GM21825 (cell line): Measurements from ENCODE around the gene SEMG1.

Source experiments
- ATAC-seq: cut with Tn5 transposase; IDR thresholded peaks from one replicate; pipeline ENCODE4 v1.9.1; 2021; ENCODE audit warnings: mild to moderate bottlenecking, moderate library complexity; ENCODE audit not compliant: unreplicated experiment

SEMG1 gene, protein sequence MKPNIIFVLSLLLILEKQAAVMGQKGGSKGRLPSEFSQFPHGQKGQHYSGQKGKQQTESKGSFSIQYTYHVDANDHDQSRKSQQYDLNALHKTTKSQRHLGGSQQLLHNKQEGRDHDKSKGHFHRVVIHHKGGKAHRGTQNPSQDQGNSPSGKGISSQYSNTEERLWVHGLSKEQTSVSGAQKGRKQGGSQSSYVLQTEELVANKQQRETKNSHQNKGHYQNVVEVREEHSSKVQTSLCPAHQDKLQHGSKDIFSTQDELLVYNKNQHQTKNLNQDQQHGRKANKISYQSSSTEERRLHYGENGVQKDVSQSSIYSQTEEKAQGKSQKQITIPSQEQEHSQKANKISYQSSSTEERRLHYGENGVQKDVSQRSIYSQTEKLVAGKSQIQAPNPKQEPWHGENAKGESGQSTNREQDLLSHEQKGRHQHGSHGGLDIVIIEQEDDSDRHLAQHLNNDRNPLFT

DNA sequence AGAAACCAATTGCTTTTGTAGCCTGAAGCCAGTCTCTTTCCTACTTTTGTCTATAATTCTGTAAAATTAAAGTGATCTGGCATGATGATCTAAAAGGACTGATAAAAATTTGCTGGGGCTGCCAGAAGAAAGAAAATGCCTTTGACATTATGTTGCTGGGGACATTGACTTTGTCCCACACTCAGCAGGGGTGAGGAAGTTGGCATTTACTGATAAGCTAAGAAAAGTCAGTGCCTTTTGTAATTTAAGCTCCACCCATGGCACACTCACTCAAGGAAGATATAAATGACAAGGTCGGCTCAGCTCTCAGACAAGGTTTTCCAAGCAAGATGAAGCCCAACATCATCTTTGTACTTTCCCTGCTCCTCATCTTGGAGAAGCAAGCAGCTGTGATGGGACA, at the start of gene SEMG1:
Gene SEMG1, plus strand, starts transcription at position 309 of the 400 bp plus-strand sequence. Its CDS starts 21 bp downstream, at position 330.
- no peak for ATAC-seq

DNA sequence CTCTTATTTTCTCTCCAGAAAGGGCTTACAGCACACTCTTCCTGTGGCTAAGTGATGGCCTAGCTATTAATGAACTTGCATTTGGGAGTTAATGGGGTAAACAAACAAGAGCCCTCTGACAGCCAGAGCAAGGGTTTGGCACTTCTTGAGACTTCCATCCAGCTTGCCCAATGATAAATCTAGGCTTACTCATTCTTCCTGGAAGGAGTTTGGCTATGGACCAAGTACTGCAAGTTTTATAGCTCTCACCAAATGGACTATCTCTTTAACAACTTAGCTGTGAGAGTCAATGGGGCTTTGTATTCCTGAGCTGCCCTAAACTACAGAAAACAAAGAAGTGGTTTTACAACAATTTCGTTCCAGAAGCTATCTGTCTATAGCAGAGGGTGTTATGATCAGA, 48.9 kb upstream of the SEMG1 start:
- no peak for ATAC-seq

DNA sequence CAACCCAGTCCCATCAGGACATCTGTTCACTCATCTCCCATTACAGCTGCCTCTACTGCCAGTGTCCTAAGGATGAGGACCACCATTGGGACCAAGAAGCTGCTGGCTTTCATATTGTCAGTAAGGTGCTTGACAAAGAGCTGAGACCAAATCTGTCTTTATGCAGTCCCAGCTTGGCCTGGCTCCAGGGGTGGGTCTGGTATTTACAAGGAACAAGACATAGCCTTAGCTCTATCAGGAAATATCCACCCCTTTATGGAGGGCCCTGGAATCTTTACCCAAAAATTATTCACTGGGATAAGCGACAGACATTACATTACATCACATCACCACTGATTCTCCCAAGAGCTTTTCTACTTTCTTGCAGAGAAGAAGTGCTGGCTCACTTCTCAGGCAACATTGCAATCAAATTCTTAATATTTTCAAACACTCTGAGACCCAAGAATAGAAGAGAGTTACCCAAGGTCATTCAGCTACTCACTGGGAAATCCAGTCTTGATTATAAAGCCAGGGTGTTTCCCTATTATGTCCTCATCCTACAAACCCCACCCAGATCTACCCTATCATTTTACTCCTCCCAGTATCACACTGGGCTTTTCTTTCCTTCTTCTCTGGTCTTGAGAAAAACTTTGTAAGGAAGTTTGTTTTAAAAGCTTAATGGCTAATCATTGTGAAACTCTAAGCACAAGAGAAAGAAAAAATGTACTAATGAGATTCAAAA, 43.6 kb upstream of the SEMG1 start:
- ATAC-seq, result no peak

DNA sequence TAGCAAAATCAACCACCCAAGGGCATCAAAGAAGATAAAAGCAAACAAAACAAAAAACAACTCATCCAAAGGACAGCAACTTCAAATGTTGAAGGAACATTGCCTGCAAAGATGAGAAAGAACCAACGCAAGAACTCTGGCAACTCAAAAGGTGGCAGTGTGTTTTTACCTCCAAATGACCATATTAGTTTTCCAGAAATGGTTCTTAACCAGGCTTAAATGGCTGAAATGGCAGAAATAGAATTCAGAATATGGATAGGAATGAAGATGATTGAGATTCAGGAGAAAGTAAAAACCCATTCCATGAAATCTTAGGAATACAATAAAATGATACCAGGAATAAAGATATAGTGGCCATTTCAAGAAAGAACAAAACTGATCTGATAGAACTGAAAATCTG, 41.9 kb upstream of the SEMG1 start:
- no peak for ATAC-seq

DNA sequence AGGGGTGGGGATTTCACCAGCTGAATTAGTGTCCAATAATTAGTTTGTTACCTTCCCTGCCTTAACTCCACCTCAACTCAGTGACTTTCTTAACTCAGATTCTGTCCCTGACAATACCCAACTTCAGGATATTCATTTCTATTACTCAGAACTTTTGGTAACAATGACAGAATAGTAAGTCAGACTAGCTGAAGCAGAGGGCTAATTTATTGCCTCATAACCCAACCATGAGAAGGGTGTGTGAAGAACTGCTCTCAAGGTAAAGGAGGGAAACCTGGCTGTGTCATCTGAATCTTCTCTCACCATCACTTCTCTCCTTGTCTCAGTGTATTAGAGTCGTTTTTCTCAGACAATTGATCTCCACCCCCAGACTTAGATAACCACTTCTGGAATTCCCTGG, 33.3 kb upstream of the SEMG1 start:
- no peak for ATAC-seq

DNA sequence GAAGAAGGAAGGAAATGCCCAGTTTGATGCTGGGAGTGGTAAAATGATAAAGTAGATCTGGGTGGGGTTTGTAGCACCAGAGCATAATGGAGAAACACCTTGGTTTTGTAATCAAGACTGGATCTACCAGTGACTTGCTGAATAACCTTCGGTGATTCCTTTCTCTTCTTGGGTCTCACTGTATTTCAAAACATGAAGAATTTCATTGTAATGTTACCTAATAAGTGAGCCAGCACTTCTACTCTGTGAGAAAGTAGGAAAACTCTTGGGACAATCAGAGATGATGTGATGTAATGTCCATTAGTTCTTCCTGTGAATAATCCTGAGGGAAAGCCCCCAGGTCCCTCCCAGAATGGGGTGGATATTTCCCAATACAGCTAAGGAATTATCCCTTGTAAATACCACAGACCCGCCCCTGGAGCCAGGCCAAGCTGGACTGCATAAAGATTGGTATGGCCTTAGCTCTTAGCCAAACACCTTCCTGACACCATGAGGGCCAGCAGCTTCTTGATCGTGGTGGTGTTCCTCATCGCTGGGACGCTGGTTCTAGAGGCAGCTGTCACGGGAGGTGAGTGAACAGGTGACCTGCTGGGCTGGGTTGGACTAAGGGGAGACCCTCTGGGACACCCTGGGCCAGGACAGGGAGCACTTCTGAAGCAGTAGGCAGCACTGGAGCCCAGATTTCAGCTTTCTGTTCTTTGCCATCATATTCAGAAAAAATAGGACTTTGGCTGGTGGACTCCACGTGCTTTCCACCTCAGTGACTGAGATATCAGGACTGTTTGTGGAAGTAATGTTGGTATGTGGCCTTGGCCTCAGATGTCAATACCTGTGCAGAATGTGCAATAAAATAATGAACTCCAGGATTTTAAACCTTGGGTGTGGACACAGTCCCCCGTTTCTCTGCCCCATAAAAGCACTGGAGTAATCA, 32.1 kb upstream of the SEMG1 start, which contains the start of gene PI3:
Gene PI3, plus strand, starts transcription at position 469 of the 931 bp plus-strand sequence. Its CDS starts 21 bp downstream, at position 490.
- no peak for ATAC-seq

DNA sequence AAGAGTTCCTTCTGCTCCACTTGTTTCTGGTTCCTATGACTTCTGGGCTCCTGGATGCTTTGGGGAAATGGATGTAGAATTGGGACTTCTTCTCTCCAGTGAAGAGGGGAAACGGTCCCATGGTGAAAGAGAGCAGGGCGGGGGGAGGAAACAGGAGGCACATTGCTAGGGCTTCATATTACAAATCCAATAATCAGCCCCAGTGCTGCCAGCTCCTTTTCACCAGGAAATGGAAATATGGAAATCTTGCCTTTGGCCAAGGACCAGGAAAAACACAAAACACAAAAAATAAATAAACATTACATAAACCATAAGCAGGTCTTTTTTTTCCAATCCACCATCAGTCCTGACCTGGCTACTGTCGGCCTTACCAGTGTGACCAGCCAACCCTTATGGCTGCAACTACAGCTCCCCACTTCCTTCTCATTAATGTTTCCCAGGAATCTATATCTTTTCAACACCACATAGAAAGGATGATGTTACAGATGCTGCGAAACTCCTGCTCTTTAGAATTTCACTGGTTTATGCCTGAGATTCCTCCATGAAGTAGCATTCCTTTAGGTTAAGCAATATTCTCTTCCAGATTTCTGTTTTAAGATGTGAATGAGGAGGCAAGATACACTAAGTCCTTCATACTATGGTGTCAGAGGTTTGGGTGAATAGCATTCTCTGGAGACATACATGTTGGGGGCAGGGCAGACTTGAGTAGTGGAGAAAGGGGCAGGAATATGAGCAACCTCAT, 30.1 kb upstream of the SEMG1 start:
- no peak for ATAC-seq

DNA sequence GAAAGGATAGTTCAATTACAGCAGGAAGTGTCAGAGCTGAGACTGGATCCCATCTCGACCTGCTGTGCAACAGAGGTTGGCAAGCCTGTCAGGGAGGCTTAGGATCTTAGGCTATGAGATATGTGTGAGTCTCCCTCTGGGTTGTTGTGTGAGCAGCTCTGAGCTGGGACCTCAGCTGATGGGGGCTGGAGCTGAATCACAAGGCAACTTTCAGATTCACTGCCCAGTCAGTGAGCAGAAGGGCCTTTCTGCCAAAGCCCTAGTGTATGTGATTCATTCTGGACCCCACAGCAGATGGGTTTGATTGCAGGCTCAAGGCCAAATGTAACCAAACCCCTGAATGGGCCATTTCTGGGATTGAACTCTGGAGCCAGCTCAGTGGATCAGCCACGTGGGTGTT, 27.7 kb upstream of the SEMG1 start:
- no peak for ATAC-seq

DNA sequence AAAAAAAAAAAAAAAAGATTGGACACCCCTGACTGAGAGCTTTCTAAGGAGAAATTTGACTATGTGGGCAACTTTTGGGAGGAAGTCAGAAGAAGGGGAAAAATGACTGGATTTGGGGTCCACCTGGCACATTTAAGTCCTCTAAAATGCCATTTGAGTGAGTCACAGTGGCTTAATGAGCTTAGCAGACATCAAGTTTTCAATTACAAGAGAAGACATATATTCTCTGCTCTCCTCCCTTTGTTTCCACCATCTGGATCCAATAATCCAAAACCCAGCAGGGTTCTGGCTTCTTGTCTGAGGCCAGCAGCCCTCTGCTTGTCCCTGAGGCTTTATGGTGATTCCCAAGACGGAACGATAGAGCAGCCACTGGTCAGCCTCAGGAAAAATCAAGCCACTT, 25.2 kb upstream of the SEMG1 start:
- no peak for ATAC-seq

DNA sequence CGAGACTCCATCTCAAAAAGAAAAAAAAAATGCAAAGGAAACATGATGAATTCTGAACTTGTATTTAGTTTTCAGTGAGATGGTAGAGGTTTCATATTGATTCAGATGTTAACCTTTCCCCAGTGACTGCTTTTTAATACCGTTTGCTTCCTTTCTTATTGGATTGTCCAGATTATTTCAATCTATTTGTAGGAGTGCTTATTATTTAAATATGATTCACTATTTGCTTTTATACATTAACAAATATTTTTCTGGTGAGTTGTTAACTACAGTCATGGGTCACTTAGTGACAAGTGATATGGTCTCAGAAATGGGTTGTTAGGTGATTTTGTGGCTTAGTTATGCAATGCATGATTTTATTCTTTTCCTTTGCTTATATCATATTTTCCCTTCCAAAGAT, 23.7 kb upstream of the SEMG1 start:
- ATAC-seq, result no peak

DNA sequence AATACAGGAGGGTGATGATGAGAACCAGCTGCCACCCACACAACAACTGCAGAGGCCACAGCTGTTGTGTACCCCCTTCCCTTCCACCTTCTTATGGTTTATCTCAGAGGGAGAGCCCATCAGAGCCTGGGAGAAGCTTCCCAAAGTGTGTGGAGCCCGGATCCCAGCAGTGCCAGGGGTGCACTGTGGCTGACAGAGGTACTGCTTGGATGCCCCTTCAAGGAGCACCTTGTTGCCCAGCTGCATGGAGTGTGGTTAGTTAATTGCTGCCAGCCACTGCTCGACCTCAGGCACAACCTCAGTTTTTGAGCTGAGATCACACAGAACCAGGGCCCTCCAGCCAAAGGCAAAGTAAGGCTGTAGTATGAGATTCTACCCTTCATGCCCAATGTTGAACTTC, 19.1 kb upstream of the SEMG1 start:
- ATAC-seq, result no peak

DNA sequence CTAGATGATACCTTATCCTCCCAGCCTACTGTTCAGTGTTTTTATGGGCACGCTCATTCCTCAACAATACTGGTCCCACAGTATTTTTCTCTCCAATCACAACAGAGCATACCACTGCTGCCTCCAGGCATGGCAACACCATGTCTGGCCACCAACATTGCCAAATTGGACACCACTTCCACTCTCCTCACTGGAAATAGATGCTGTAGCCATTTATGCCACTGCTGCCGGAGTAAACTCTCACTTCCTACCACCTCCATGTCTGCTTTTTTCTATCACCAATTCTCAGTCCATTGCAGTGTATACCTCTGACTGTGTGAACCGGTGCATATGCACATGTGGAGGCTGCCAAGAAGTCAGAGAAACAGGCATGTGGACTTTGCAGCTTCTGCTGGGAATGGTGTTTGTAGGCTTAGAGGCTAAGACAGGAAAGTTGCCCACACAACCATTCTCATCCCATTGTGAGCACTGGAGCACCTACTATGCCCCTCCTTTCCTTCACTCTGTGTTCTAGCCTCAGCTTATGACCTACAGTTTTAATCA, 17.7 kb upstream of the SEMG1 start:
- no peak for ATAC-seq

DNA sequence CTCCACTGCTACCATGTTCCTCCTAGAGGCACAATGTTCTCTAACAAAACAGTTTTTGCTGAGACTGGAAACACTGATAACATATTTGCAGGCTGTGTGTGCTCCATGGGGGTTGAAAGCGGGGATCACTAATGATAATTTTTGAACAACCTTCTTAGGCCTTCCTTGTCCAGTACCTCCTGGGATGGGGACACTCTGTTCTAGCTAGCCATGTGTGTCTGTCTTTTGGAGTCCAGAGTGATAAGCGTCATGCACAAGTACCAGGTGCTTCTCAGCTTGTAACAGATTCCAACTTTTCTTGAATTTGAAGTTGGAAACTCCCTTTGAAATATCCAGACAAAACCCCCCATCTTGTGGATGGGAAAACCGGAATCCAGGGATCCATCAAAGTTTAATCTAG, 17.0 kb upstream of the SEMG1 start:
- no peak for ATAC-seq

DNA sequence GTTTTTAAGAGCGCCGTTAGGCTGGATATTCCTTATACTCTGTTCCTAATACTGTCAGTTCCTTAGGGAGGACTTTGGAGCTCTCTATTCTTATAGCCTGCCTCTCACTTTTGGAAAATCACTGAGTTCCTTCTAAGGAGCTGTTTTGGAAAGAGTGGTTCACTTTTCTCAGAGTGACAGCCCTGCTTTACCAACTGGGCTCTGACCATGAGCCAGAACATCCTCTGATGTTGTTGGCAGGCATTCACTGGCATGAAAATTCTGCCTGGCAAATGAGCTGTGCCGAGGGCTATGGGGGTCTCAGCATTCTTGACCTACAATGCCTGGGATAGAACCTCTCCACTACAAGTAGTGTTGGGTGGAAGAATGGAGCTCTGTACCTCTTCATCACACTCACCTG, 14.9 kb upstream of the SEMG1 start:
- no peak for ATAC-seq

DNA sequence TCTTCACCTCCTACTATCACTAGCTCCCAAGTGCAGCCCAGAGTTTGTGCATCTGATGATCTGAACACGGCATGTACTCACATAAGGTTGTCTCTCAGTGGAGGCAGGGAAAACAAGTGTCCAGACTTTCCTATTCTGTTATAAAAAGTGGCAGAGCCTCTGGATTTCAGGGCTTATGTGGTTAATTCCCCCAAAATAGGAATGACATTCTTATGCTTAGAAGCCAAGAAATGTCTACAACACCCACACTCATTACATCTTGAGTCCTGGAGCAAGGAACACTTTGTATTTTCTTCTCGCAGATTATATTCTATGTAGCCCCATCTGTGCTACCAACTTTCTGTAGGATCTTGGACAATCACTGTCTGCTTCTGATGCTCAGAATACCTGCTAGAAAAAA, 13.5 kb upstream of the SEMG1 start:
- no peak for ATAC-seq

DNA sequence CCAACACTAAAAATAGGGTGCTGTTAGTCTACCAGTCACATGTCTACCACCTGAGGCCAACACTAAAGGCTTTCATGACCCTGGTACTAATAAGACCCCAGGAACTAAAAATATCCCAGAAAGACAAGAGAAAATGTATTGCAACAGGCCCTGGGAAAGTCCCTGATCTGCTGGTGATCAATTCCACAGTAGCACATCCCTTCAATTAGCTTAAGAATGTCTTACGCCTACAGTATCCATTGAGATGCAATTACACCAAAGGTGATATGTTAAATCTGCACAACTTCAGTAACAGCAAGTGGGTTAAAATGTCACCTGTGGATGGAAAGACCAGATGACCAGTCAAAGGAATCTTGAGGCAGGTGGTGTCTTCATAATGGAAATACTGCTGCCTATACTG, 3.1 kb downstream of the SEMG1 start:
- no peak for ATAC-seq

DNA sequence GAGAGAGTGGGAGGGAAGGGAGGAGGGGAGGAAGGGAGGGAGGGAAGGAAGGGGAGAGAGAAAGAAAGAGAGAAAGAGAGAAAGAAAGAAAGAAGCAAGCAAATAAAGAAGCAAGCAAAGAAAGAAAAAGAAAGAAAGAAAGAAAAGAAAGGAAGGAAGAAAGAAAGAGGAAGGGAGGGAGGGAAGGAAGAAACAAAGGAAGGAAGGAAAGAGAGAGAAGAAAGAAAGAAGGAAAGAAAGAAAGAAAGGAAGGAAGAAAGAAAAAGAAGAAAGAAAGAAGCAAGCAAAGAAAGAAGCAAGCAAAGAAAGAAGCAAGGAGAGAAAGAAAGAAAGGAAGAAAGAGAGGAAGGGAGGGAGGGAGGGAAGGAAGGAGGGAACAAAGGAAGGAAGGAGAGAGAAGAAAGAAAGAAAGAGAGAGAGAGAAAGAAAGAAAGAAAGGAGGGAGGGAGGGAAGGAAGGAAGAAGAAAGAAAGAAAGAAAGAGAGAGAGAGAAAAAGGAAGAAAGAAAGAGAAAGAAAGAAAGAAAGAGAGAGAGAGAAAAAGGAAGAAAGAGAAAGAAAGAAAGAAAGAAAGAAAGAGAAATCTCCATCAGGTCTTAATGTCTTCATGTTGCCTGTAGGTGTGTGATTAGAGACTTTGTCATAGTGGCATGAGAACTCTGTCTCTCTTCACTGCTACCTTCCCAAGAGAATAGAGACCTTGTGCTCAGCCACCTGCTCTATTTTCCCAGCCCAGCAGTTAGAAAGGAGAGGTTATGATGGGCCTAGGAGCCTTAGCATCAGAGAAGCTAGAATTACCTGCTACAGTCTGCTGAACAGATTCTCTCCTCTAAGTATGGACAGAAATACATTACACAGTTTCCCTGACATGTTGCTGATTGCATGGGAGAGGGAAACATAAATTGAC, 5.0 kb downstream of the SEMG1 start:
- no peak for ATAC-seq

DNA sequence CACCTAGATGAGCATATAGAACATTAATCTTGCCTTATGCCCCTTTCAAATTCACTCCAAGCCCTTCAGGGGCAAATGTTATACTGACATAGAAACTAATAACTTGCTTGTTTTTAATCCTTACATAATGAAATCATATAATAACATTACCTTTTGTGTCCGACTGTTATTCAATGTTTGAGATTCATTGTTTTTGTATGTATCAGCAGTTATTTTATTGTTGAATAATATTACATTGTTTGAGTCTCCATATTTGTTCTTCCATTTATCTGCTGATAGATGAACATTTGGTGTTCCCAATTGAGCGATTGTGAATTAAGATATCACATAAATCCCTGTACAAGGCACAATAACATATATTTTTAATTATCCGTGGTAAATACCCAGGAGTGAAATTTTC, 6.0 kb downstream of the SEMG1 start:
- ATAC-seq, result no peak

DNA sequence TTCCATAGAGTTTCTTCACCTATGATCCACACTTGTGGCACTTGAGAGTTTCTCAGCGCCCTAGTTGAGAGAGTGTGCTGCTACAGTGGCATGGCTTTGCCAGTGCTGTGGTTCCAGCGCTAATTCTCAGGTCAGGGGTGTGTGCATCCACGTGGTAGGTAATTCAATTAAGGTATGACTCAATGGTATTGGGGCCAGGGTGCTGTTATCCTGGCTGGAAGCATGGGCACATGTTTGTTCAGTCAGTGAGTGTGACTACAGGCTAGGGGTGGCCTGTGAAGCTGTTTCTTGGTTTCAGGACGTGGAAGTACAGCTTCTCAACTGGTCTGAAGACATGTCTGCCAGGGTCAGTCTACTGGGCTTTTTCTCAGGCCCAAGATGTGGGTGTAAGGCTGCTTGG, 11.3 kb downstream of the SEMG1 start:
- ATAC-seq, result no peak
